ES-I3 (cell line): Measurements from ENCODE around the gene EGFL8.
"Not testable (repeated sequence)": the region's sequence is repeated elsewhere in the genome, so short reads cannot be mapped to it uniquely, and the experiment has no call there.

Source experiments
- H3K36me3 ChIP-seq: 2 replicates; pipeline ENCODE4 v1.6.1; 2013; ENCODE audit warnings: mild to moderate bottlenecking, low read length, control low read depth, moderate library complexity; ENCODE audit not compliant: insufficient read depth
- H3K4me1 ChIP-seq: 2 replicates; pipeline ENCODE4 v1.6.1; 2013; ENCODE audit warnings: mild to moderate bottlenecking, control low read depth, low read length; ENCODE audit not compliant: insufficient read depth
- H3K9ac ChIP-seq: 2 replicates; pipeline ENCODE4 v1.6.1; 2013; ENCODE audit warnings: low read depth, mild to moderate bottlenecking, low read length, moderate library complexity
- H3K9me3 ChIP-seq: 2 replicates; pipeline ENCODE4 v1.6.1; 2013; ENCODE audit warnings: mild to moderate bottlenecking, low read length, moderate library complexity; ENCODE audit not compliant: control insufficient read depth, insufficient read depth

EGFL8 gene

DNA sequence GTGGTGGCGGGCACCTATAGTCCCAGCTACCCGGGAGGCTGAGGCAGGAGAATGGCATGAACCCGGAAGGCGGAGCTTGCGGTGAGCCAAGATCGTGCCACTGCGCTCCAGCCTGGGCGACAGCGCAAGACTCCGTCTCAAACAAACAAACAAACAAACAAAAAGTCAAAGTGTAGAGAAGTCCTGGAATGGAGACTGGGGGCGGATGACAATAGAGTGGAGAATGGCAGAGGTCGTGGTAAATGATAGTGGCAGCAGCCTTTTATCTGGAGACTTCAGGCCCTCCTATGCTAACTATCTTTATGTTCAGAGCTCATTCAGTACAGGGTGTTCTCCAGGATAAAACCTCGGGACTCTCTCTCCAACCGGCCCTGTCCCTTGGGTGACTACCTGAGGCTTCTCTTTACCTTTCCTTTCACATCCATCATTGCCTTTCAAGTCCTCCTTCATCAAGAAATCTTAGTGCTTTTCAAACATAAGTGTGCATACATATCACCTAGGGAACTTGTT is 32.9 kb upstream of the EGFL8 start:
- Histone ChIP-seq H3K9me3 (no peaks in the 10 kb centered on the region), H3K36me3 (no peaks in the 10 kb centered on the region), H3K9ac (no peak overlapping the region), H3K4me1 (no peaks in the 10 kb centered on the region; the same call in 1 of the 2 replicates)

DNA sequence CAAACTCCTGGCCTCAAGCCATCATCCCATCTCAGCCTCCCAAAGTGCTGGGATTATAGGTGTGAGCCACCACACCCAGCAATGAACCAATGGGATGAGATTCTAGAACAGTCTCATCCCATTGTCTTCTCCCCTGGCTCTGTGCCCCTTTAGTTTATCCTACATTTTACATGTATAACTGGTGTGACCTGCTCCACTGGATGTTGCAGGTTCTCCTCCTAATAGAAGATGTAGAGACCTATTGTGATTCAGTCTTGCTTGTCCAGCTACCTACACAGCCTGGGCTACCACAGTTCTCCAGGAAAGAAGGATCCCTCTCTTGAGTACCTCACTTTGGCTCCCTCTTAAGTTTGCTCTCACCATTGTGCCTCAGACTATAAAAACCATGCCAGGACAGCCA is 32.3 kb upstream of the EGFL8 start:
- Histone ChIP-seq H3K9ac (no peak overlapping the region), H3K36me3 (no peaks in the 10 kb centered on the region), H3K4me1 (no peaks in the 10 kb centered on the region; the same call in 1 of the 2 replicates), H3K9me3 (no peaks in the 10 kb centered on the region)

DNA sequence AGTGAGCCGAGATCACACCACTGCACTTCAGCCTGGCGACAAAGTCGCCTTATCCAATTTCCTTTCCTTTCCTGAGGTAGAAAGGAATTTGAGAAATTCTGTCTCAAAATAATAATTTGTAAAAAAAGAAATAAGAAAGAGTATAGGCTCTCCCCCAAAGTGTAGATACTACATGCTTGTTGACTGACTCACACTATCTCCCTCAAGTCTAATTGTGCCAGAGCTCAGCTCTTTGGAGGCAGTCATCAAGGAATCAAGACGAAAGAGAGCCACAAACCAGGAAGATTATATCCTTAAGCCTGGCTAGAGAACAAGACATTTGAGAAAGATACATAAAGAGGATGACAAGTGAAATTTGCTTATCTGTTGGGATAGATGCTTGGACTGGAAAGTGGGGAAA is 30.6 kb upstream of the EGFL8 start:
- Histone ChIP-seq H3K9me3 (no peaks in the 10 kb centered on the region), H3K9ac (no peak overlapping the region), H3K36me3 (no peaks in the 10 kb centered on the region), H3K4me1 (no peaks in the 10 kb centered on the region)

DNA sequence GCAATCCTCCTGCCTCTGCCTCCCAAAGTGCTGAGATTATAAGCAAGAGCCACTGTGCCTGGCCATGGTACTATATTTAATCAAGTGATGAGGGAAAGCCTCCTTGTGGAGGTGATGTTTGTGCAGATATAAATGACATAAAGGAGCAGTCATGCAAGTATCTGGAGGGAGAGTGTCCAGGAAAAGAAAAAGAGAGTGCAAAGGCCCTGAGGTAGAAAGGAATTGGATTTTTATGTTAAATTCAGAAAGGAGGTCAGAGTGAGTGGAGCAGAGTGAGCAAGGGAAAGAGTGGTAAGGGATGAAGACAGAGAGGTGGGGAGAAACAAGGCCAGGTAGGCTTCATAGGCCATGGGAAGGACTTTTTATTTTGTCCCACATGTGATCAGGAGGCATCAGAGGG is 26.9 kb upstream of the EGFL8 start:
- H3K9ac ChIP-seq: no peak overlapping the region
- H3K4me1 ChIP-seq: no peaks in the 10 kb centered on the region
- H3K36me3 ChIP-seq: no peaks in the 10 kb centered on the region
- H3K9me3 ChIP-seq: no peaks in the 10 kb centered on the region

GRCh38 chr6:32139590-32139989 is 24.8 kb upstream of the EGFL8 start:
- H3K9me3 ChIP-seq: no peaks in the 10 kb centered on the region
- no peak overlapping the region for H3K9ac ChIP-seq
- H3K36me3 ChIP-seq: no peaks in the 10 kb centered on the region
- no peaks in the 10 kb centered on the region for H3K4me1 ChIP-seq

DNA sequence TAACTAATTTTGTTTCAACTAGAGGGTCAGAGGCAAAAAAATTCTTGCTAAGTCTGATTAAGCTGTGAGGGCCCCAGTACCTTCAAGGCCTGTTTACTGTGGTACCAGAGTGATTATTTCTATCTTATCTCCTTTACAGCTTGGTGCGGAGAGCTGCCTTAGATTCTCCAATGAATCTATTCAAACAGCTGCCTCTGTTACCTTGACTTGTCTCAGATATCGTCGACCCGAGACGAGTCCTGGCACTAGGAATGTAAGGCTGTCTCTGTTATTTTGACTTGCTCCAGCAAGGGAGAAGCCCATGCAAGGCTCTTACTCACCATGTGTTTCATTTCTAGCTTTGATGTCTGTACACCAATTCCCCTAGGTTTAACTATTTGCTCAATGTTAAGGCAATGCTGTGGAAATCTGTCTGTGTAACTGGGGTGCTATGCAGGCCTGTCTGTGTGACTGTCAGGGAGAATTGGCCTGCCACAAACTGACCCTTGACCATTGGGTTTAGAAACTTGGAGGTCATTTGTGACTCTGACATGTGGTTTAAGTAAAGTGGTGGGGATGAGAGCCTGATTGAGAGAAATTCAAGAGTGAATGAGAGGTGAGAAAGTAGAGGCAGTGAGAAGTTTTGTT is 23.9 kb upstream of the EGFL8 start:
- Histone ChIP-seq H3K36me3 (no peaks in the 10 kb centered on the region), H3K9me3 (no peaks in the 10 kb centered on the region), H3K9ac (no peak overlapping the region), H3K4me1 (0 out of 2 replicates have a peak, but pooled peaks cover under 1% of the 10 kb centered on the region)

DNA sequence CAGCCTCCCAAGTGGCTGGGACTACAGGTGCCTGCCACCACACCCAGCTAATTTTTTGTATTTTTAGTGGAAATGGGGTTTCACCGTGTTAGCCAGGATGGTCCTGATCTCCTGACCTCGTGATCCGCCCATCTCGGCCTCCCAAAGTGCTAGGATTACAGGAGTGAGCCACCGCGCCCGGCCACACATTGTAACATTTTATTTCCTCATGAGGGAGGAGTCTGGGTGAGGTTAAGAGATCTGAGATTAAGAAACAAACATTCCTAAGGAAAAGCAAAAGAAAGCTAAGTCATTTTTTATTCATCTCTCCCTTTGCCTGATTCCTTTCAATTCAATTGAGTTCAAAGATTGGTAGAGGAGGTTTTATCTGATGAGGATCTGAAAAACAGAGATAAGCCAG is 20.2 kb upstream of the EGFL8 start:
- not testable (repeated sequence) for H3K36me3 ChIP-seq, H3K9me3 ChIP-seq, H3K9ac ChIP-seq
- peaks cover 15% of the 10 kb centered on the region for H3K4me1 ChIP-seq

DNA sequence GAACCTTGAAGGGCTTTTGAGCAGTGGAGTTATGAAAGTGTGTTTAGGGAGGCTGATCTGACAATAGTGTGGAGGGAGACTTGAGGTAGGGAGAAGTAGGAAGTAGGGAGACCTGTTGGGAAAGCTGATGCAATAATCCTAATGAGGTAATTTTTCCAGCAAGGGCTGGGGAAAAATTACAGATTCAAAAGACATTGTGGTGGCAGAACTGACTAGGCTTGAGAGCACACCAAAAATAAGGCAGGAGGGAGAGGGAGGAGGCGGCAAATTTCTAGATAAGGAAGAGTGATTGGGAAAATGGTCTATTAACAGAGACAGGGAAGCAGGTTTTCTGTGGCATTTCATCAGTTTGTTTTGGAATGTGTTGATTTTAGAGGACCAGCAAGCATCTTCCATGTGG is 18.1 kb upstream of the EGFL8 start:
- H3K9me3 ChIP-seq: no peaks in the 10 kb centered on the region
- H3K36me3 ChIP-seq: no peaks in the 10 kb centered on the region
- H3K4me1 ChIP-seq: peaks cover 19% of the 10 kb centered on the region
- 0 out of 2 replicates have a peak overlapping the region, but pooled peaks have one; percentile 16 for H3K9ac ChIP-seq

DNA sequence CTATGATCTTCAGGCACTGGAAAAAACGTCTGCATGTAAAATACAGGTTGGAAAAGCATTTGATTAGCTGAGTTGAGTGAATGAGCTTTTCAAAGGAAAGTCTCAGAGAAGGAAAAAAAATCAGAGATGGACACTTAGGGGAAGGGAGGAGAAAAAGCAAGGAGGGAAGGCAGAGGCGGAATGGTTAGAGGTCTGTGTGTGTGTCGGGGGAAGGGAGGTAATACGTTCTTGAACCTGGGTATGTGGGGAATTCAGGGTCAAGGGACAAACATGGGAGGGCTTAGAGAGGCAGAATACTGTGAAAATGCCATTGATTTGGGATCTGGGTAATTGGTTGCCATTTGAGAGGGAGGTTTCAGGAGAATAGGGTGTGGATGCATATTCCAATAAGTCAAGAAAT is 17.7 kb upstream of the EGFL8 start:
- Histone ChIP-seq H3K36me3 (no peaks in the 10 kb centered on the region), H3K9me3 (no peaks in the 10 kb centered on the region), H3K4me1 (peaks cover 19% of the 10 kb centered on the region), H3K9ac (0 out of 2 replicates have a peak overlapping the region, but pooled peaks have one; percentile 16)

DNA sequence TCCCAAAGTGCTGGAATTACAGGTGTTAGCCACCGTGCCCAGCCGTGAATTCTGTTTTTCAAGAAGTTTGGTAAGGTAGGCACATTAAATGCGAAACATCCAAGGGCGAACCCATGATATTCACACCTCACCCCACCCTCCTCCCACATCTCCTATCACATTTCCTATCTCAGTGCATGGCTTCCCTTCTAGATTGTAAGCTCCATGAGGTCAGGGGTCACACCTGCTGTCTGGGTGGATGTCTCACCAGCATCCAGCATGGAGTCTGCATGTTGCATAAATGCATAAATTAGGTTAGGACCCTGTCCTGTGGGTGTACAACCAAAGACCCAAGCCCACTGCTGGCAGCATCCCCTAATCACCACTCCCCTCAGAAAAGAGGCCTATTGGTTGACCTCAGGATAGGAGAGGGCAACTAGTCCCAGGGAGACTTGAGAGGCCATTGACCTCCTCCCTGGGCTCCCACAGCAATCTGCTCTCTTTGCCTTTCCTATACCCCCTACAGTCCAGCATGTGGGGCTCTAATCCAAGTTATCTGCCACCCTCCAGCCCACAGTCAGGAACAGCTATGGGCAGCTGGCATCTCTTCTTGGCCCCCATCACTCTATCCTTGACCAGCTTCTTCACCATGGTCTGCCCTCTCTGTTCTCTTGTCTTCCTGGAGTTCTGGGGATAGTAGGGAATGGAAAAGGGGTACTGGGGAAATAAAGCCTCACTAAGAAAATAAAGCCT is 16.8 kb upstream of the EGFL8 start:
- Histone ChIP-seq H3K9ac (peak overlapping the region; percentile 63), H3K9me3 (no peaks in the 10 kb centered on the region), H3K4me1 (peaks cover 24% of the 10 kb centered on the region), H3K36me3 (no peaks in the 10 kb centered on the region)

- no peaks in the 10 kb centered on the region for H3K36me3 ChIP-seq
- peak overlapping the region; percentile 63 for H3K9ac ChIP-seq
- H3K4me1 ChIP-seq: peaks cover 25% of the 10 kb centered on the region
- H3K9me3 ChIP-seq: no peaks in the 10 kb centered on the region
Measured at GRCh38 chr6:32148289-32149091, 15.9 kb upstream of the EGFL8 start.

GRCh38 chr6:32149092-32149755 is 15.2 kb upstream of the EGFL8 start:
- H3K36me3 ChIP-seq: no peaks in the 10 kb centered on the region
- no peaks in the 10 kb centered on the region for H3K9me3 ChIP-seq
- peak overlapping the region; percentile 63; the same call in 1 of the 2 replicates for H3K9ac ChIP-seq
- peaks cover 25% of the 10 kb centered on the region for H3K4me1 ChIP-seq

- peak overlapping the region; percentile 63; the same call in 1 of the 2 replicates for H3K9ac ChIP-seq
- no peaks in the 10 kb centered on the region for H3K36me3 ChIP-seq
- H3K9me3 ChIP-seq: no peaks in the 10 kb centered on the region
- peaks cover 29% of the 10 kb centered on the region for H3K4me1 ChIP-seq
Measured at GRCh38 chr6:32149932-32150870, 14.2 kb upstream of the EGFL8 start.
